Posterior vena cava (tissue), 2 donors: ENCODE measurements around the gene KREMEN1. TPM values are rescaled to one million over a fixed set of nuclear protein-coding genes. Genes with fewer than 3 reads are reported as not detected.

Source experiments
- DNase-seq: peaks from one replicate; pipeline ENCODE4 v3.0.0-alpha.2; 2020; ENCODE audit warnings: low spot score
- intact Hi-C, 2 donors: fragments of 100-400 bp; cut with DNase I; formaldehyde crosslinking; loops; one replicate each; pipeline versions ENCODE4 v1.14.1 to v1.14.2; 2022 to 2023
- total RNA-seq, 2 donors: library from RNA; stranded (reverse); fragmentation: NEBNext Ultra II Directional; extraction: Animal tissue kit (Norgen Biotek cat#: 25700); gene quantifications; one replicate each; pipeline ENCODE4 v1.2.1, GENCODE V29; 2021
- donor health status: DM: yes; HTN: yes; CAD: no.
- donor health status: DM: yes; HTN: yes; CAD: no.

Gene KREMEN1
- total RNA-seq, 2 donors from 2014 or later = 13.7 to 22.2 TPM

DNA sequence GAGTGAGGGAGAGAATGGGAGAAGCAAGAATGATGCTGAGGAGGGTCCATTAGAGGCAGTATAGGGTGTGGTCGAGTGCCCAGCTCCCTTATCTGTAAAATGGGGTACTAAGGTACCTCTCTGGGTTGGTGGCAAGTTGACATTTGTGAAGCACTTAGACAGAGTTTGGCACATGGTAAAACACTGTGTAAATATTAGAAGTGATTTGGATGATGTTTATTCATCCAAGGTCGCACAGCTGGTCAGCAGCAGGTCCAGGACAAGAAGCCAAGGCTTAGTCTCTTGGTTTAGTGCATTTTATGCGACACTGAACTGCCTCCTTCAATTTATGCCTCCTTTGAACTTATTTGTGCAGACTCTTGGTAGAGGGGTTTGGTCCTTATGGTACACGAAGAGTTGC is 19.4 kb downstream of the KREMEN1 start:
- no peak for DNase-seq
- intact Hi-C loops = no loop called here

DNA sequence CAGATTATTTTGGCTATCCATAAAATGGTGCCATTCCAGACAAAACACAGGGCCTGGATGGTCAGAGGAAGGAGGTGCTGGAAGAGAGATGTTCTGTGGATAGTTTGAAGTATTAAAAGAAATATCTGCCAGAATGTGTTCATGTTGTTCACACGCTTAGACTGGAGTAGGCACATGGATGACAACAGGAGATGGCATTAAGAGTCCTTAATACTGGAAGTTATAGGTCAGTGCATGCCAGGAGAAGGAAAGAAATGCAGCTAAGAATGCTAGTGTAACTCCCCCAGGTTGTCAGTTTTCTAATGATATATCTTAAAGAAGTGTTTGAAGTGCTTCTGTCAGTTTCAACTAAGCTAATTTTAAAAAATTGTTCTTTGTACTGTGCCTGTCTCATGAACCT is 20.2 kb downstream of the KREMEN1 start:
- no peak for DNase-seq
- intact Hi-C loops = no loop called here

DNA sequence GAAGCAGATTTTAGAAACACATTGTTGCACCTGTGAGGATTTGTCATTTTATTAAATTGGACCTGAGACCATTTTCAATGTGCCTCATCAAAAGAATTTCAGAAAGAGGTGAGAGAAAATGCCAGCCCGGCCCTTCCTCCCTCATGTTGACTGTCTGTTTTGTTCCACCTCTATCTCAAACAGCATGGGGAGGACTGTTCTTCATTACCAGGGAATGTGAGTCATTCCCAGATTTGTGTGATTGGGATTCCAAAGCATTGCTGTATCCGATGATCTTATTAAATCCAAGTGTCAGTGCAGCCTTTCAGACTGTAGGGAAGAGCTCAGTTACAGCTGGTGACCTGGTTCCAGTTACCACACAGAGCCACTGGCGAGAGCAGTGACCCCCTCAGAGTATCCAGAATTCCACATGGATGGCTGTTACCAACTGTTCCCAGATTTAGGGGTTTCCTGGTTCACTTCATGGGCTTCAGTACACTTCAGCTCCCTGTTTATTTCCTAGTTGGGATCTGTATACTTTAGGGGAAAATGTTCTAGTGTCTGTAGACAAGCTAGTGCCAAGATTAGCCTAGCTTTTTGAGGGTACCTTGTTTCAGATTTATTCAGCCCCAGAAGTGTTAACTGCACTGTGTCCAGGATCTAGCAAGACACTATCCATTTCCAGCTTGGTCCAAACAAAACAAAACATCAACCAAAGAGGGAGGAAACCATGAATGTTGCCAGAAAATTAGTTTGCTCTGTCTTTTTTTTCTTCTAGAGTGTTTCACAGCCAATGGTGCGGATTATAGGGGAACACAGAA is 20.9 kb downstream of the KREMEN1 start:
- intact Hi-C loops = no loop called here
- DNase-seq = no peak

DNA sequence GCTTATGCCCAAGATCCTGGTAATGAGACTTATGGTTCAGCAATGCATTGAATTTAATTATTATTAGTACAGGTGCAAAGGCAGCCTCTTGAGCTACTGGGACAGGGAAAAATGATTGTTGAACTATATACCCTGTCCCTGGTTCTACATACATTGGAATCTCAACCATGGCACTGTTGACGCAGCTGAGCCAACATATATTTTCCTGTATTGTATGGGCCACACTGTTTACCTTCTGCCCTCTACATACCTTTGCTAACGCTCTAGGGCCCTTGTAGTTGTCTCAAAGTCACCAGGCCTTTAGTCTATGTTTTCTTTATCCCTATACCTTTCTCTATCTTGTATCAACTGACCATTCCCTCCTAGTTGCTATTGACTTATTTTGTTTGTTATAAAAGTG is 22.6 kb downstream of the KREMEN1 start:
- intact Hi-C loops = no loop called here
- DNase-seq = no peak

- no peak for DNase-seq
- intact Hi-C loops = no loop called here
These were observed 24.2 kb downstream of the KREMEN1 start for GRCh38 chr22:29096736-29097669.

- intact Hi-C loops = no loop called here
- no peak for DNase-seq
These were observed 25.5 kb downstream of the KREMEN1 start for GRCh38 chr22:29098296-29098695.

DNA sequence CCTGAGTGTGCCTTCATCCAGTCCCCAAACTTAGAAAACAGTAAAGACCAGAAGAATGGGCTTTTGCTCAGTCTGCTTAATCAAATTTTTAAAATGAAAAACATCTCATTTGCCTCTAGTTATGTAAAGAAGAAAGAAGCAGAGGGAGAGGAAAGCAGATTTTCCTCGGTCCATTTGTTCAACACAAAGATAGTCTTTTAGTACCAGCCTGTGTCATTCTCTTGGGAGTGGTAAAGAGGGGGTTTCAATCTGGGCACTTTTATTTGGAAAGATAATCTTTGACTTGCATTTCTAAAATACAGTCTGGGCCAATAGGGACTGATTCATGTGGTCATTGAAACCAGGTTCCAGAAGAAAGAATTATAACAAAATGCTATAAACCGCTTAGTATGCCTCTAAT is 29.5 kb downstream of the KREMEN1 start:
- no peak for DNase-seq
- intact Hi-C loops = no loop called here

DNA sequence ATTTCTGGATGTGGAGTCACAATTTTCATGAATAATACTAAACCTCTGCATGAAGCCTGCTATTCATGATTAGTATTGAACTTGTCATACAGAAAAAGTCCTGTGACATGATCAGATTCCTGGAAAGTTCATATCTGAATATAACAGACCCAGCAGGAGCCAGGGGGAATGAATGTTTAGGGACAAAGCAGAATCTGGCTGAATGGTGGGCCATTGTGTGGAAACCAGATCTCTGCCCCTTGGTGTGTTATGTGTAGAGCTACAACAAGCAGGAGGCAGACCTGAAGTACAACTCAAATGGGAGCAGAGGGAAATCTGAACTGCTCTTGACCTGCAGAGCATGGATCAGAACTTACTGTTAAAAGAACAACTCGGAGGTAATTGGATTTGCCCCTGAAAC is 30.3 kb downstream of the KREMEN1 start:
- intact Hi-C loops = no loop called here

DNA sequence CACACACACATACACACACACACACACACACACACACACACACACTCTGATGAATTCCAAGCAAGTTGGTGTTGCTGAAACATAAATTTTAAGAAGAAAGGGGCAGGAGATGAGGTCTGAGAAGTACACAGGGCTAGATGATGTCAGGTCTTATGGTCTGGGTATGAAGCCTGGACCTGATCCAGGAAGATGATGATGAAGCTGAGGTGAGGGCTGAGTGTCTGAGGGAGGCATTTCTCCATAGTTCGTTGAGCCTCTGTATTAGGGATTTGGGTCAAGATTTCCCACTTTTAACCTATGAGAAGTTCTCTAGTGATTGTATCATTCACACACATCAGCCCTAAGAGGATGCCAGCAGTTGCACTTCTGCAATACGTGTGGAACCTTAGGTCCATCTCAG is 32.6 kb downstream of the KREMEN1 start:
- DNase-seq = no peak
- intact Hi-C loops = no loop called here

More for the DNA sequence above, 30.3 kb downstream of the KREMEN1 start:
- no peak for DNase-seq

- intact Hi-C loops = no loop called here
- DNase-seq = no peak
These were observed 34.0 kb downstream of the KREMEN1 start for GRCh38 chr22:29106839-29107238.

DNA sequence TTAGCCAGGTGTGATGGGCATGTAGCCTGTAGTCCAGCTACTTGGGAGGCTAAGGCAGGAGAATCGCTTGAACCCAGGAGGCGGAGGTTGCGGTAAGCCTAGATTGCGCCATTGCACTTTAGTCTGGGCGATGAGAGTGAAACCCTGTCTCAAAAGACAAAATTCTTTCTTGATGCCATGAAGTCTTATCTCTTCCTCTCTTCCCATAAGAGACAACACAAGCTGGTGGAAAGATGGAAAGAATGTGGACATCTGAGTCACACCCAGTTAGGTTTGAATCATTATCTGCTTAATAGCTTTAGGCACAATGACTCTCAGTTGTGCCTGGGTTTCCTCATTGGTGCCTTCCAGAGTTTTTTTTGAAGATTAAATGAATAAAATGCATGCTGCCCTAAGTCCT is 35.3 kb downstream of the KREMEN1 start:
- DNase-seq = no peak
- intact Hi-C loops = no loop called here

DNA sequence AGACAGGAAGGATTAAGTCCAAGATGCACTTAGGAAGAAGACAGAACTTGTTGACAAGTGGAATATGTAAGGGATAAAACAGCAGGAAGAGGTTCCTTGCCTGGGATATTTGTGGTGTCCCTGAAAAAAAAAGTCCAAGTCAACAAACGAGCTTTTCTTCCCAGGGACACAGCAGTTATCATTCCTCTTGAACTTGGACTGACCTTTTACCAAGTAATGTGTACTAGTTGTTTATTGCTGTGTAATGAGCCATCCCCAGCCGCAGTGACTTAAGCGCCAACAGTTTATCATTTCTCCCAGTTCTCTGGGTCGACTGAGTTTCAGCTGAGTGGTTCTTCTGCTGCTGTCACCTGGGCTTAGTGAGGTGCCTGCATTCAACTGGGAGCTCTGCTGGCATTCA is 37.0 kb downstream of the KREMEN1 start:
- intact Hi-C loops = loop anchor here in 1 of 2 donors (5.0 kb wide), 1 partner anchor 1723 kb away; no protein-coding TSS in a partner anchor
- DNase-seq = no peak

DNA sequence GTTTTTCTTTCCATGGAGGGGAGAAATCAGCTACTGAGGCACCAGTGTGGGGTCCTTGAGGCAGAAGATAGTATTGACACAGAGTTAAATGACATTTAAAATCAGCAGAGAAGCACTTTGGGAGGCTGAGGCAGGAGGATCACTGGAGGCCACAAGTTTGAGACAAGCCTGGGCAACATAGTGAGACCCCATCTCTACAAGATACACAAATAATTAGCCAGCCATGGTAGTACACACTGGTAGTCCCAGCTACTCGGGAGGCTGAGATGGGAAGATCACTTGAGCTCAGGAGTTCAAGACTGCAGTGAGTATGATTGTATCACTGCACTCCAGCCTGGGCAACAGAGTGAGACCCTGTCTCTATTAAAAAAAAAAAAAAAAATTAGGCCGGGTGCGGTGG is 38.1 kb downstream of the KREMEN1 start:
- no peak for DNase-seq
- intact Hi-C loops = loop anchor here in 1 of 2 donors (5.0 kb wide), 1 partner anchor 1724 kb away; no protein-coding TSS in a partner anchor

GRCh38 chr22:29112121-29112520 is 39.3 kb downstream of the KREMEN1 start:
- intact Hi-C loops = loop anchor here in 1 of 2 donors (5.0 kb wide), 1 partner anchor 1725 kb away; no protein-coding TSS in a partner anchor
- DNase-seq = no peak

DNA sequence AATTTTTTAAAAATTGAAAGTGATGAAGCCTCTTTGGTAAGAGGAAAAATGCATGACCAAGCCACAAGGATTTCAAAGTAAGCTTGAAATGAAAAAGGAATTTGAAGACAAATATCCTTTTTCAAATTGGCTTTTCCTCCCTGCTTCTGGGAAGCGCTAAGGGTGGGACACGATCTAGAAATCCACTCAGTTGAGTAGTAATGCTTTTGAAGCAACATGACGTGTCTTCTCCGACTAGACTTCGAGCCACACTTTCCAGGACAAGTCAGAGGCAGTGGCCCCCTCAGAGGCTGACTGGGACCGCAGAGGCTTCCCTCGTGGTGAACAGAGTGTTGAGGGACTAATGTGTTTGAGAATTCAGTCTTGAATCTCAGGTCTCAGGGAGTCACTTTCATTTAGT is 39.8 kb downstream of the KREMEN1 start:
- DNase-seq = no peak
- intact Hi-C loops = loop anchor here in 1 of 2 donors (5.0 kb wide), 1 partner anchor 1725 kb away; no protein-coding TSS in a partner anchor

DNA sequence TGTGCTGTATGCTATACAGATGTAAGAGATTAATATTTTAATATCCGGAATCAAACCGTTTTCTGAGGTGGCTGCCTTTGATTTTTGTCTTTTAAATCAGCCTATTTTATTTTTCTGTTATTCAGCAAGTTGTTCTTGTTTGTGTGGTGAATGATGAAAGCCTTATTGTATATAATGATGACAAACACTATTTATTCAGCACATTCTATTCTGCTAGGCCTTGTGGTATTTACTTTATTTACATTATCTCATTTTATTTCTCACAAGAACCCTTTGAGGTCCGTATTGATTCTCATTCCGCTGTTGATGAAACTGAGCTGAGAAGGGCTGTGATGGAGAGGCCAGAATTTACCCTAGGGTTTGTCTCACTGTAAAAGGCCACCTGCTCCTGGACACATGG is 40.5 kb downstream of the KREMEN1 start:
- intact Hi-C loops = loop anchor here in 1 of 2 donors (5.0 kb wide), 1 partner anchor 1726 kb away; no protein-coding TSS in a partner anchor
- DNase-seq = no peak

DNA sequence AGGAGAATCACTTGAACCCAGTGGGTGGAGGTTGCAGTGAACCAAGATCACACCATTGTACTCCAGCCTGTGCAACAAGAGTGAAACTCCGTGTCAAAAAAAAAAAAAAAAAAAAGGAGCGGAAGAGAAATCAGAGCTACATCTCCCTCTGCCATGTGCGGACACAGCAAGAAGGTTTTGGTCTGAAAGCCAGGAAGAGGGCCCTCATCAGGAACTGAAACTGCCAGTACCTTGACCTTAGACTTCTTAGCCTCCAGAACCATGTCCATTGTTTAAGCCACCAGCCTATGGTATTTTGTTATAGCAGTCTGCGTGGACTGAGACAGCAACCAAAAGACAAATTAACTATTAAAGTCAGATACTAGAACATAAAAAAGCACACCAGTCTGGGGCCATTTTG is 41.6 kb downstream of the KREMEN1 start:
- intact Hi-C loops = loop anchor here in 1 of 2 donors (5.0 kb wide), 1 partner anchor 1727 kb away; no protein-coding TSS in a partner anchor
- no peak for DNase-seq

- no peak for DNase-seq
- intact Hi-C loops = no loop called here
These were observed 43.0 kb downstream of the KREMEN1 start for GRCh38 chr22:29115682-29116288.

GRCh38 chr22:29116397-29117123 is 43.7 kb downstream of the KREMEN1 start:
- intact Hi-C loops = no loop called here
- DNase-seq = no peak
